SIG-M5 treated with dmso at 0.1 percent for 504 hours (cell line): ENCODE results near the gene SNRPB2.

Experiments used
- DNase-seq: peaks from one replicate; lab custom pipeline; 2025; ENCODE audit not compliant: unreplicated experiment; lab: John Stamatoyannopoulos, UW

The SNRPB2 gene

DNA sequence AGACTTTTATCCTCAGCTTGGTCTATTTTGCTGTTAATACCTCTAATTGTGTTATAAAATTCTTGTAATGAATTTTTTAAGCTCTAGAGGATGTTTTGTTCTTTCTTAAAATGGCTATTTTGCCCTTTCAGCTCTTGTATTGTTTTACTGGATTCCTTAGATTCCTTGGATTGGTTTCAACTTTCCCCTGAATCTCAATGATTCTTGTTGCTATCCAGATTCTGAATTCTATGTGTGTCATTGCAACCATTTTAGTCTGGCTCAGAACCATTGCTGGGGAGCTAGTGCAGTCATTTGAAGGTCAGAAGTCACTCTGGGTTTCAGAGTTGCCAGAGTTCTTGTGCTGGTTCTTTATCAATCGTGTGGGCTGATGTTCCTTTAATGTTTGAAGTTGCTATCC is 55.4 kb downstream of the SNRPB2 start:
- no peak for DNase-seq
